Left ventricle myocardium superior (tissue), 1 donor: ENCODE data around the gene BPHL. TPM values are rescaled to one million over a fixed set of nuclear protein-coding genes. Genes with fewer than 3 reads are reported as not detected.
"Not testable (repeated sequence)": the region's sequence is repeated elsewhere in the genome, so short reads cannot be mapped to it uniquely, and the experiment has no call there.

Experiments
- ATAC-seq: fragments of 200-7000 bp; cut with Tn5 transposase; one replicate; pipeline ENCODE4 v1.9.1; 2020; ENCODE audit warnings: mild to moderate bottlenecking, moderate library complexity
- DNase-seq: peaks from one replicate; pipeline ENCODE4 v3.0.0-alpha.2; 2020
- intact Hi-C: fragments of 100-400 bp; cut with micrococcal nuclease; formaldehyde crosslinking; loops from one replicate; pipeline ENCODE4 v1.11.0; 2022
- total RNA-seq: library from RNA; stranded (reverse); fragmentation: NEBNext Ultra II Directional; extraction: Animal tissue kit (Norgen Biotek cat#: 25700); gene quantifications from one replicate; pipeline ENCODE4 v1.2.1, GENCODE V29; 2021
- donor health status: DM: no; HTN: yes; CAD: no; lungs with severe emphysema.

BPHL gene
- total RNA-seq, 1 donor from 2014 or later: 17.3 TPM

DNA sequence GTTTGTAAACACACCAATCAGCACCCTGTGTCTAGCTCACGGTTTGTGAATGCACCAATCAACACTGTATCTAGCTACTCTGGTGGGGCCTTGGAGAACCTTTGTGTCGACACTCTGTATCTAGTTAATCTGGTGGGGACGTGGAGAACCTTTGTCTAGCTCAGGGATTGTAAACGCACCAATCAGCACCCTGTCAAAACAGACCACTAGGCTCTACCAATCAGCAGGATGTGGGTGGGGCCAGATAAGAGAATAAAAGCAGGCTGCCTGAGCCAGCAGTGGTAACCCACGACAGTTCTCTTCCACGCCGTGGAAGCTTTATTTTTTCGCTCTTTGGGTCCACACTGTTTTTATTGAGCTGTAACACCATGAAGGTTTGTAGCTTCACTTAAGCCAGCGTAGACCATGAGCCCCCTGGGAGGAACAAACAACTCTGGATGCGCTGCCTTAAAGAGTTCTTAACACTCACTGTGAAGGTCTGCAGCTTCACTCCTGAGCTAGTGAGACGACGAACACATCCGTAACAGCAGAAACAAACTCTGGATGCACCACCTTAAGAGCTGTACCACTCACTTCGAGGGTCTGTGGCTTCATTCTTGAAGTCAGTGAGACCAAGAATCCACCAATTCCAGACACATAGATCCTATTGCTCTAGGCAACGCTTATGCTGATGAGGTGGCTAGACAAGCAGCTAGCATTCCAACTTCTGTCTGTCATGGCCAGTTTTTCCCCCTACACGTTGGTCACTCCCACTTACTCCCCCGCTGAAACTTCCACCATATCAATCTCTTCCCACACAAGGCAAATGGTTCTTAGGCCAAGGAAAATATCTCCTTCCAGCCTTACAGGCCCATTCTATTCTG lies 53.0 kb downstream of the BPHL start:
- DNase-seq, ATAC-seq, intact Hi-C loops: not testable (repeated sequence)

DNA sequence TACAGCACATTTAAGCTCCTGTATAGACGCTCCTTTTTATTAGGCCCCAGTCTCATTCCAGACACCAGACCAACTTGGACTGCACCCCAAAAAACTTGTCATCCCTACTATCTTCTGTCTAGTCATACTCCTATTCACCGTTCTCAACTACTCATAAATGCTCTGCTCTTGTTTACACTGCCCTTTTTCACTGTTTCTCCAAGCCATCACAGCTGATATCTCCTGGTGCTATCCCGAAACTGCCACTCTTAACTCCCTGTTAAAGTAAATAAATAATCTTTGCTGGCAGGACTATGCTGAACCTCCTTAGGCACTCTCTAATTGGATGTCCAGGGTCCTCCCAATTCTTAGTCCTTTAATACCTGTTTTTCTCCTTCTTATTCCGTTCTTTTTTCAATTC lies 54.3 kb downstream of the BPHL start:
- intact Hi-C loops, DNase-seq, ATAC-seq: not testable (repeated sequence)

DNA sequence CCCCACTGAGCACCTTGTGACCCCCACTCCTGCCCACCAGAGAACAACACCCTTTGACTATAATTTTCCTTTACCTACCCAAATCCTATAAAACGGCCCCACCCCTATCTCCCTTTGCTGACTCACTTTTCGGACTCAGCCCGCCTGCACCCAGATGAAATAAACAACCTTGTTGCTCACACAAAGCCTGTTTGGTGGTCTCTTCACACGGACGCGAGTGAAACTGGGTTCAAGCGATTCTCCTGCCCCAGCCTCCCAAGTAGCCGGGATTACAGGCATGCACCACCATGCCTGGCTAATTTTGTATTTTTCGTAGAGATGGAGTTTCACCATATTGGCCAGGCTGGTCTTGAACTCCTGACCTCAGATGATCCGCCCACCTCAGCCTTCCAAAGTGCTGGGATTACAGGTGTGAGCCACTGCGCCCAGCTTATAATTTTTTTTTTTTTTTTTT lies 55.2 kb downstream of the BPHL start:
- intact Hi-C loops, DNase-seq, ATAC-seq: not testable (repeated sequence)

DNA sequence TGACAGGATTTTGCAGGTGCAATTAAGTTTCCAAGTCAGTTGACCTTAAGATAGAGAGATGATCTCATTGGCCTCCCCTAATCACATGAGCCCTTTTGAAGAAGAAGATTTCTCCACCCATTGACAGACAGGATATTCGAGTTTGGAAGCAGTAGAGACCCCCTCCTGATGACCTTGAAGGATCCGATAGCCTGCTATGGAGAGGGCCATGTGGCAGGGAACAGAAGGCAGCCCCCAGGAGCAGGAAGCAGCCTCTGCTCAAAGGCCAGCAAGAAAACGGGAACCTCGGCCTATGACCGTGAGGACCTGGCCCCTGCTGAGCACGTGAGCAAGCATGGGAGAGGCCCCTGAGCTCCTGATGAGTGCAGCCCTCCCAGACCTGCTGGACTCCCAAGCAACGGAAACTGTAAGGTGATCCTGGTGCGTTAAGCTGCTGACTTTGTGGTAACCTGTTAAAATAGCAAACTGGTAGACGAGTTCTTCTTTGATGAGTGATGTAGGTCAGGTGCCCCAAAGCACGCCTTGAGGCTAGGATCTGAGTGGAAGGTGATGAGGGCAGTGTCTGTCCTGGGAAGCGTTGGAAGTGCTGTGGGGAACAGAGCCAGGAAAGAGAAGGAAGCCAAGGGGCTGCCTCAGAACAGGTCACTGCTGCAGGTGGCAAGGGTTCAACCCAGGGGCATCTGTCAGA lies 57.3 kb downstream of the BPHL start:
- ATAC-seq: no peak
- intact Hi-C loops: no loop called here

DNA sequence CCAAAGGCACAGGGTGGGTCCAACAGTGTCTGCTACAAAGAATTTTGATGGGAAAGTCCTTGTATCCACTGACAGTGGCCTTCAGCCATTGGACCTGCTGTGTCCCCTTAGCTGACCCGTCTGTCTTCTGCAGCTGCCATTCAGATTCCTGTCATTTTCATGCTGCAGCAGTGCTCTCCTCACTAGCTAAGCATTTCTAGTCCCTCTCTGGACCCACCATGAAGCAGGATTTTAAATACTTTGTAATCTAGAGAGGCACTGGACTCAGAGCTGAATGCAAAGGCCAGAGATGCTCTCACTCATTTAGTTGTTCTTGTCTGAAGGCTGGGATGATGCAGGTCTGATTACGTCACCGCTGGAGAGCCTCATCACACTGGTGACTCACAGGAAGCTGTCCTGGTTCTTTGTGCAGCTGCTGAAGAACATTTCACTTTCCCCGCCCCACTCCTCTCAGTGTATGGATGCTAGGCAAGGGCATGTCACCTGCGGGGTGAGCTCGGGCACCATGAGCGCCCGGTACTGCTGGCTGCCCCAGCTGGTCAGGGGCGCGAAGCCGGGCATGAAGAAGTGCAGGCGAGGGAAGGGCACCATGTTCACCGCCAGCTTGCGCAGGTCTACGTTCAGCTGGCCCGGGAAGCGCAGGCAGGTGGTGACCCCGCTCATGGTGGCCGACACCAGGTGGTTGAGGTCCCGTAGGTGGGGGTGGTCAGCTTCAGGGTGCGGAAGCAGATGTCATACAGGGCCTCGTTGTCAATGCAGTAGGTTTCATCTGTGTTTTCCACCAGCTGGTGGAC lies 58.2 kb downstream of the BPHL start:
- DNase-seq (no peak), ATAC-seq (peak; percentile 41)
- intact Hi-C loops: no loop called here

More for the DNA sequence above, 57.3 kb downstream of the BPHL start:
- DNase-seq: no peak

DNA sequence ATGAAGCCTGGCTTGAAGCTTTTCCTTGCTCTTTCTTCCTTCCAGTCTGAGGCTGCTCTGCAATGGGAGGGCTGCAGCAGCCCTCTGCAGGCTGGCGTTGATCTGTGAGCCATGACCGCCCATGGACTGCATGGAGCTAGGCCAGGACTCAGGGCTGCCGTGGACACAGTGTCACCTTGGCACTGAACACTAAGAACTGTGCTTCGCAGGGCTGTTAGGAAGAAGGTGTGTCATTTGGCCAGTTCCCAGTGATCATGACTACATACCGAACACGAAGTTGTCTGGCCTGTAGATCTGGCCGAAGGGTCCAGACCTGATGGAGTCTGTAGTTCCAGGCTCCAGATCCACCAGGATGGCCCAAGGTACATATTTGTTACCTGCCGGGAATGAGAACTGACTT lies 60.2 kb downstream of the BPHL start:
- intact Hi-C loops: not testable (repeated sequence)
- peak; percentile 78 for ATAC-seq

DNA sequence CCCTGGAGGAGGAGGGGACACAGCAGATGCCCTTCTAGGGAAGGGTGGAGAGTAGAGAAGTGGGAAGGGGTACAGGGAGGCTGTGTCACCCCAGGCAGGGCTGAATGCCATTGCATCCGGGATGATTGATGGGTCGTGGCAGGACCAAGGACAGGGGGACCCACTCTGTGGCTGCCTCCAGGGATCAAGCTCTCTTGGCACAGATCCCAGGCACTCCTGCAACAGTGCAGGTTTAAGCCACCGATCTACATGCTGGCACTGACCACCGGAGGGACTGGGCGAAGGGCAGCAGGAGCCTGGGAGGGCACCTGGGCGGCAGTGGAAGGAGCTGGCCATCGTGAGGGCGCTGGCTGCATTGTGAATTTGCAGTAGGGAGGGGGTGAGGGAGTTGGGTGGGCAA lies 61.4 kb downstream of the BPHL start:
- ATAC-seq: peak; percentile 35
- intact Hi-C loops, DNase-seq: not testable (repeated sequence)

More for the DNA sequence above, 60.2 kb downstream of the BPHL start:
- not testable (repeated sequence) for DNase-seq

DNA sequence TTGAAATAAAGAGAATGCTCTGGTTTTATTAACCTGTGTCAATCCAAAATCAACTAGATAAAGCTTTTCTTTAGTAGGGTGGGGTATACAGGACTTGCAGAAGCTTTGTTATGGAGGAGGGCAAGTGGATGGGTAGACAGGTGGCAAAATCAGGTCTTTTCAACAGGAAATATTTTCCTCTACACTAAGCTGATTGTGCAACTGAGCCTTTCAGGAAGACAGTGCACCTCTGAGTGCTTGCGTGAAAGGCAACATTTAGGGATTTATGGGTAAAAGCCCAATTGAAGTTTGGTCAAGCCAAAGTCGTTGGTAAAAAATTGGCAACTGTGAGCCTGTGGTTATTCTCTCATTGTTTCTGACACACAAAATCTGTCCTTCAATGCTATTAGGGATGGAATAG lies 62.6 kb downstream of the BPHL start:
- ATAC-seq (no peak), DNase-seq (no peak)
- intact Hi-C loops: no loop called here

DNA sequence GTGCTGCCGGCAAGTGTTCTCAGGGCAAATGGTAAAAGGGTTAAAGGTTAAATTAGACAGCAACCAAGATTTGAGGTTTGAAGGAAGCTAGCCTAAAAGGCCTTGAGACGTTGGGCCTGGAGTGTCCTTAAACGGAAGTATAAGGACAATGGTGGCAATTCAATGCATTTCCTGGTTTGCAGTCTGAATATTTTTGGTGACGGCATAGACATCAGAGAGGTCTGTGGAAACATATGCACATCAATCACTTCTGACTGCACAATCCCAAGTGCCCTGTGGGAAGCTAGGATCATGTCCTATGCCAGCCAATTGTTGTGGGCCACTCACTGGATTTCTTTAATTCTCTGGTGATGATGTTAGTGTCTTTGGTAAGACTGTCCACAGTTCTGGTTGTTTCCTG lies 64.6 kb downstream of the BPHL start:
- intact Hi-C loops: no loop called here
- no peak for DNase-seq
- no peak for ATAC-seq

DNA sequence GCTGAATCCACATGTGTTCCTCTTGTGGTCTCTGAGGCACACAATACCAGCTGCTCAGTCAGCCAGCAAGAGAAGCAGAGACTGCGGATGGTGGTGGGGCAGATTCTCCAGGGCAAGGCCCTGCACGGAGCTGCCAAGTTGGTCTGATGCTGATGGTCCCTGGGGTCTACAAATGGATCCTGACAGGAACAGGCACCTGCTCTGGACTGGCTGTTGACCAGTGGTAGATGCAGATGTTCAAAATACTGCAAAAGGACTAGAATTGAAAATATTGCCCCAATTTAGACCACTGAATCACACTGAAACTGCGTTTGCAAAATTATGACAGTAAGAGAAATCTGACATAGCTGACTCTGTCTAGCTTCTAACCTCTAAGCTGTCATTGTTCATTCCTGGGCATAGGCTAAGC lies 68.5 kb downstream of the BPHL start:
- ATAC-seq: no peak
- intact Hi-C loops: no loop called here
- no peak for DNase-seq

DNA sequence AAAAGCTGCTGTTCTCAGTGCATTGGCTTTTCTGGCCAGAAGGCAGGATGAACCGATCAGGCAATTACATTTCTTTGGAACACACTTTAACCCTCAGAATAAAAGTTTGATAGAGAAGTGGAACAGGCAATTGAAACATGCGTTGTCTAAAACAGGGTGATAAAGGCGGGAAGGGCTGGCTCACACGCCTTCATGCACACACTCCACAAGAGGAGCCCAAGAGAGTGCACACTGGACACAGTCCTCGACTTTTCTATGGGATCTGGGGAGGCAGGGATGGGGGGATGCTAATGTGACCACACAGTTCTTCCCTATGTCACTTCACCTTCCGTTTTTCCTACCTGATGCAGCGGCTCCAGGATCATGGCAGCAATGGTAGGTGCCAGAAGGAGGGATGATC lies 69.8 kb downstream of the BPHL start:
- intact Hi-C loops: no loop called here
- ATAC-seq: no peak
- DNase-seq: no peak

DNA sequence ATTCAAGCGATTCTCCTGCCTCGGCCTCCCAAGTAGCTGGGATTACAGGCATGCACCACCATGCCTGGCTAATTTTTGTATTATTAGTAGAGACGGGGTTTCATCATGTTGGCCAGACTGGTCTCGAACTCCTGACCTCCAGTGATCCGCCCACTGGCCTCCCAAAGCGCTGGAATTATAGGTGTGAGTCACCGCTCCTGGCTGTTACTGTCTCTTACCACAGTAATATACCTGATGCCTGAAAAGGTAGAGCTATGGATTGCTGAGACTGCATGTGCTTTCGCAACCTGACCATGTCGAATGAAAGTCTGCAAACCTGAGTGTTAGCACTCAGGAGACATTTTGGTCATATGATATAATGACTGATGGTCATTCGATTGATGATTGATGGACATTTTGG lies 70.7 kb downstream of the BPHL start:
- DNase-seq, intact Hi-C loops, ATAC-seq: not testable (repeated sequence)

DNA sequence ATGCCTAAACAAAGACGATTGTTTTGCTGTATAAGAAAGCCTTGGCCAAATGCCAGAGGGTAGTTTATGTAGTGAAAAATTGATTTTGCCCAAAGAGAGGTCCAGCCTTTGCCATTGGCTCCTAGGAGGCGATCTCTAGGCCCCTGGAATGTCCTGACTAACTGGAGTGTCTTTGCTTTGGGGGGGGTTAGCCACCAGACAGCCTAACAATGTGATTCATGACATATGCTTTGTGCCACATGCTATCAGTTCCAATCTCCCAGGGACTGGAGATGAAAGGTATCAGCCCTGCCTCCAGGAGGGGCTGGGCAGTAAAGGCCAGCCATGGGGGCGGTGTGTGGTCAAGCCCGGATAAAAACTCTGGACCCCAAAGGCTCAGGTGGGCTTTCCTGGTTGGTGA lies 71.5 kb downstream of the BPHL start:
- ATAC-seq (no peak), DNase-seq (no peak)
- intact Hi-C loops: no loop called here

DNA sequence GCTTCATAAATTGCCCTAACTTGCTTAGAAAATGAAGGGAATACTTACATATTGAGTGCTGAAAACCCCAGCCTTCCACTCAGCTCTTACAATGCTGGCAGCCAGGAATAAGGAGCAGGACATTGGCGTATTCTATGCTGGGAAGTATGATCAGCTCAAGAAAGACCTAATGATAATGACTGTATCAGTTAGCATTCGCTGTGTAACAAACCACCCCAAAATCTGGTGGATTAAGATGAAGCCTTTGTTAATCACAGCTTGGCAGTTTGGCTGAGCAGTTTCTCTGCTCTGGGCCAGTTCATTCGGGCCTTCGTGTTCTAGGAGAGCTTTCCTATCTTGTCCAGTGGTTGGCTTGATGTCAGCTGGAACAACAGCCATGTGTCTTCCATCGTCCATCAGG lies 72.3 kb downstream of the BPHL start:
- DNase-seq (no peak), ATAC-seq (no peak)
- intact Hi-C loops: no loop called here

DNA sequence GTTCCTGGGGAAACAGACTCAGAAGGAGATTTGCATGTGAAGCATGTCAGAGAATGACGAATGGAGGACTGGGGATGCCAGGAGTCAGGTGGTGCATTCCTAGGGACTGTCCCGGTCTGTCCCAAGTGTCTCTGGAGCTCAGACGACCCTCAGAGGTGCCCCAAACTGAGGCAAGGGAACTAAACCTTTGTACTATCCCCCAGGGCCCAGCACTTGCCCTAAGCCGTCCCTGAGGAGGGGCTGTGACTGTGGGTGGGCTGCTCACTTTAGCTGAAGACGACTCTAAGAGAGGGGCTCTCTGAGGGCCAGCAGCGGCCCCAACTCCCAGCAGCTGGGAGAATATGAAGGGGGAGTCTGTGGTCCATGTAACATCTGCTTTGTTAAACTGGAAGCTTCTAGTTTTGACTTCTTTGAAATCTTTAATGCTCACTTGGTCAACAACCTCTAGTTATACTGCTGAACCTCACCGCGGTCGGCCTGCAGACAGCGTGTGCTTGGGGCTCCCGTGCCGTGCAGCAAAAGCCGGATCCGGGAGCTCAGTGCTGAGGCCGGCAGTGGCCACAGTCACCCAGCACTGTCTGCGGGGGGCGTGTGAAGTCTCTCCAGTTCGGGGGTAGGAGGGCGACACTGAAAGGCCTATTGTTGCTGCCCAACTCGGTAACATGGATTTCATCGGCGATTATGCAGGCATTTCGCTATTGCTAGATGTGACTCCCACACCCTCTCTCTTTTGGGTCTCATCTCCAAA lies 74.8 kb downstream of the BPHL start:
- DNase-seq: no peak
- intact Hi-C loops: no loop called here
- no peak for ATAC-seq

DNA sequence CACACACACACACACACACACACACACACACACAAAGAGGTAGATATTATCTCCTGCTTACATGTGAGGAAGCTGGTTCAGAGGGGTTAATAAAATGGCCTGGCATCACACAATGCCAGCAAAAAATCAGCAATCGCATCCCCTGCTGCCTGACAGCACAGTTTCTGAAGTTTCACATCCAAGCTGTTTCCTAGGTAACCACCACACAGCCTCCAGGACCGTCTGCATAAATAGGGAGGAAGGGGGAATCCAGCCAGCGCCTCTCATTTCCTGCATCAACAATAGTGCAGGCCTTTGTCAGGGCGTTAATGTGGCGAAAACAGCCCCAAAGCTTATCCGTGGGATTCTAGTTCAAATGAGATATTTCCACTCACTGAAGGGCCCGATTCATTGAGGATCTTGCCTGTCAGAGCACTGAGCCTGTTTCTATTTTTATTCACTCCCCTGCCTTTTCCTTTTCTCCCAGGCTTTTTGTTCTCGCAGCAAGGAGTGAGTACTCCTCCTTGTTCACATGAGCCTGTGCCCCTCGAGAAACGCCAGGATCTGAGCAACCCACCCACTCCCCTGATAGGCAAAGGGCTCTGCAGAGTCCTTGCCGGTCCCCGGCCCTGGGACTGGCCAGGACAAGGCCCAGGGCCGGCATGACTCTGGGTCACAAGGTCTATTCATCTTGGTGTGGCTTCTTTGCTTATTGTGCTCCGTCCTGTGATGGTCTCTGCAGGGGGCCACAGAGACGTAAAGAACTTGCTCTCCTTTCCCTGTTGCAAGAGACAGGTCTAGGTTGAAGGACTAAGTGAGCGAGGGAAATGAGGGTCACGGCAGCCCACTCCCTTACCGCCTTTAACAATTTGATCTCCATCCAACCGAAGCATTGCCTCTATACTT lies 76.3 kb downstream of the BPHL start:
- intact Hi-C loops: no loop called here
- peak; percentile 38 for ATAC-seq
- DNase-seq: no peak

DNA sequence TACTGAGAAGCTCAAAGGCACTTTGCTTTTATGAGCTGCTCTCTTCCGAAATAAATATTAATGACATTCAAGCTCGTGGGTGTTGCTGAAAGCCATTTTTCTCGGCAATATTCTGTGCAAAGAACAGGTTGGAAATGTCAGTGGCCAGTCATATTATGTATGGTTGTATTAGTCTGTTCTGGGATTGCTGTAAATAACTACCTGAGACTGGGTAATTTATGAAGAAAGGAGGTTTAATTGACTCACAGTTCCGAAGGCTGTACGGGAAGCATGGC lies 76.8 kb downstream of the BPHL start:
- ATAC-seq: no peak
- no peak for DNase-seq
- intact Hi-C loops: no loop called here
